CD4-positive, alpha-beta T cell treated with Interferon alpha-2 for 1 hour (primary cell): Measurements from ENCODE around the gene PRR14.
"Not testable (repeated sequence)": the region's sequence is repeated elsewhere in the genome, so short reads cannot be mapped to it uniquely, and the experiment has no call there.

Experiments
- DNase-seq, 2 donors: peaks; one replicate each; pipeline ENCODE4 v3.0.0-alpha.2; 2020 to 2022

Gene PRR14

DNA sequence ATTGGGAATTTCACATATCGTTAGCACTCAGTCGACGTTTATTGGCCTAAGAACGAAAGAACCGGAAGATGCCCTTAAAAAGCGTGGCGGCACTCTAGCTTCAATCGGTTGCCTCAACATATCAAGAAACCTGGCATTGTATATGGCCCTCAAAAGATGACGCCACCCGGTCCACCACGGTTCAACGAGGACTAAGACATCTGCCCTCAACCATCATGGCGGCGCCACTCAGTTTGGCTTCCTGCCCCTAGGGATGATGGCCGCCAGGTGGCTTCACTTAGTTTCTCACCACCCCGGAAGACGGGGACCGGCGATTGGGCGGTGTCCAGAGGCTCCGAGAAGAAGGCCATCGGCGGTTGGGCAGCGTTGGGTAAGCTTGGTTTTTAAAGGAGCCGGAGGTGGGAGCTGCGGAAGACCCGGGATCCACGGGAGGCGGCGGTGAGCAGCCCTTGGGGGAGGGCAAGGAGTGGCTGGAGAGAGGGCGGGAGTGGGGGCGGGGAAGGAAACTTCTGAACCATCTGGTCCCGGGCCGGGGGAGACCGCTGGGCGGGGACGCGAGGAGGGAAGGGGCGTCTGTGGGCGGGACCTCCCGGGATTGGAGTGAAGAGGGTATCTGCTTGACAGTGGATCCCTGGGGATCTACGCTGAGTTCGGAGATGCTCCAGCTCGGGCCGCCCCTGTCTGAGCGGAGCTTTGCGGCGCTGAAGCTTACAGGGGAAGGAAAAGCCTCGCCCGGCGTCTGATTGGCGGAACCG is at the start of gene PRR14:
TSS of gene PRR14 (plus strand) at position 592 of the 755 bp plus-strand sequence. CDS start 686 bp downstream, outside the sequence.
- DNase-seq = peak; percentile 99 to 100

DNA sequence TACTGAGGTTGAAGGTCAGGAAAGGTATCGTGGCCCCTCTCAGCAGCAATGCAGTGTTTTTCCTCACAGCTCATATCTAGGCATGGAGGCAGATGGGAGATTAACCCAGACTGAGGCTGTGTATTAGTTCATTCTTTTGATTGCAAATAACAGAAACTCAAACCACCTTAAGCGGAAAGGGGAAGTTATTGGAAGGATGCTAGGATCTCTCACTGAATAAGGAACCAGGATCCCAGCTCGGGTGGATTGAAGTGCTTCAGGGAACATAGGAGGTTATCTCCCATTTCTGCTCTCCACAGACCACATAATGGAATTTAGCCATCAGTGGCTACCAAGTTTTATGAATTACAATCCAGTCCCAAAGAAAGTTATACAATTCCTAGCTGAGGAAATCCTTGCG is 48.8 kb upstream of the PRR14 start:
- no peak for DNase-seq

DNA sequence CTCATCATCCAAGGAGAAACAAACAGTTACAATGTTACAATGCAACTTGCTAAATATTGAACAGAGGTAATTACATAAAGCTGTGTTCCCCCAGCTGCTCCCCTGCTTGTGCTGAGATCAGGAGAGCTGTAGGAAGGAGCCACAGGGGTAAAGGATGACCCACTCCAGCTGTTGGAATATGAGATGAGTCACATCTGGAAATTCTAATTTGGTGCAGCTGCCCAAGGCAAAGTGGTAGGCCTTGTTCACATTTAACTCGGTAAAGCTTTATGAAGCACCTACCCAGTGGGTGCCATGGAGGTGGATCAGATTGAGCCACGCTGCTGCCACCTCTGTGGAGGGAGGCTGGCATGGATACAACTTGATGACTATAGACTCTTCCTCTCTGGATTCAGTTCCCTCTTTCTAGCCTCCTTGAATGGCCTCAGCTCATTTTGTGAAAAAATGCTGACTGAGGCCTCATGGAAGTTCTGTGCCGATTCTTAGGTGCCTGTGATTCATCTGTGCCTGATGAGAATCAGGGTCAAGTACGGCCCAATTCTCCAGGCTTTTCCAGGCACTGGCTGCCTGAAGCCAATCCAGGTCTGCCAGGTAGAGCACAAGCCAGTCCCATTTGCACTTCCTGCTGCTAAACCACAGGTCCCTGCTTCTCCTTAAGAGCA is 48.0 kb upstream of the PRR14 start:
- DNase-seq = no peak

DNA sequence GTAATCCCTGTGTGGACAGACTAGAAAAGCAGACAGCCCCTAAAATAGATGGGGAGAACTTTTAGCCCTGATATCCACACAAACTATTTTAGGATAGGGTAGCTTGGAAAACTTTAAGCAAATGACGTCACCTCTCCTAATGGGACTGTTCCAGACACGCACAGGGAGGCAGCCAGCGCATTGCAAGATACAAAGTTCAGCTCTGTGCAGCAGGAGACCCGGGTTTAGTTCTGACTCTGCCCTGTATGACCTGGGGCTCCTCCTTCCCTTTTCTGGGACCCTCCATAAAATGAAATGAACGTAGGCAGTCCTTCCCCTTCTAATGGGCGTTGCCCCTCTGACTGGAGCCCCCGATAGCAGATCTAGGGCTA is 46.8 kb upstream of the PRR14 start:
- DNase-seq = no peak

DNA sequence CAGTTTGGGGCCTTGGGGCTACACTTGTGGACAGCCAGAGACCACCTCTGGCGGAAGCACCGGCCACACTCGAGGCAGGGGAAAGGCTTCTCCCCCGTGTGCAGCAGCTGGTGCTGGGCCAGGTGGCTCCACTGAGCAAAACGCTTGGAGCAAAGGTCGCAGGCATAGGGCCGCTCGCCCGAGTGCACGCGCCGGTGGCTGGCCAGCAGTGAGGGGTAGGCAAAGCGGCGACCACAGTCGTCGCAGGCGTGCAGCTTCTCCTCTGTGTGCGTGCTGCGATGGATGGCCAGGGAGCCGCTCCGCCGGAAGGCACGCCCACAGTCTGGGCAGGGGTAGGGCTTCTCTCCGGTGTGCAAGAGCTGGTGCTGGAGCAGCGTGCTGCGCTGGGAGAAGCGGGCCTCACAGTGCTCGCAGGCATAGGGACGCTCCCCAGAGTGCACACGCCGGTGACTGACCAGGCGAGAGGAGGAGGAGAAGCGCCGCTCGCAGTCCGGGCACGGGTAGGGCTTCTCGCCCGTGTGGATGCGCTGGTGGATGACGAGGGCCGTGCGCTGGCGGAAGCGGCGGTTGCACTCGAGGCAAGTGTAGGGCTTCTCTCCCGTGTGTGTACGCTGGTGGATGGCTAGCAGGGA is 46.3 kb upstream of the PRR14 start:
- no peak for DNase-seq

DNA sequence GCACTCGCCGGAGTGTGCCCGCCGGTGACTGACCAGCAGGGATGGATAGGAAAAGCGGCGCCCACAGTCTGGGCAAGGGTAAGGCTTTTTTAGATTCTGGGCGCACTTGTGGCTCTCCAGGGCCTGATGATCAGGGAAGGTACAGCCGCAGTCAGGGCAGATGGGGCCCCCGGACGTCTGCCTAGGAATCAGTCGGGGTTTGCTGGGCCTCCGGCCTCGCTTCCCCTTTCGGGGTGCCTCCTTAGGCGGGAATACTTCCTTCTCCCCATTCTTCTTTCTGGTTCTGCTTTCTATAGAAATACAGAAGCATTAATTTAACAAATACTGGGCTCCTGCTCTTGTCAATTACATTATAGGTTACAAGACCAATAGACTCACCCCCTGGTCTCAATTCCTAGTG is 45.6 kb upstream of the PRR14 start:
- peak in 1 of 2 donors; percentile 7 for DNase-seq

DNA sequence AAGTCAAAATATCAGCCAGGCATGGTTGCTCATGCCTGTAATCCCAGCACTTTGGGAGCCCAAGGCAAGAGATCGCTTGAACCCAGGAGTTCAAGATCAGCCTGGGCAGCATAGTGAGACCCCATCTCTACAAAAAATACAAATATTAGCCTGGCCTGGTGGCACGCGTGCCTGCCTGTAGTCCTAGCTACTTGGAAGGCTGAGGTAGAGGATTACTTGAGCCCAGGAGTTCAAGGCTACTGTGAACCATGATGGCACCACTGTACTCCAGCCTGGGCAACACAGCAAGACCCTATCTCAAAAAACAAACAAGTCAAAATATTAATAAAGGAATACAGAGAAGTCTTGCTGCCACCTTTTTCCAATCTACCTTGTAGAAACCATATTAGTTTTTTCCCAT is 44.8 kb upstream of the PRR14 start:
- no peak for DNase-seq

DNA sequence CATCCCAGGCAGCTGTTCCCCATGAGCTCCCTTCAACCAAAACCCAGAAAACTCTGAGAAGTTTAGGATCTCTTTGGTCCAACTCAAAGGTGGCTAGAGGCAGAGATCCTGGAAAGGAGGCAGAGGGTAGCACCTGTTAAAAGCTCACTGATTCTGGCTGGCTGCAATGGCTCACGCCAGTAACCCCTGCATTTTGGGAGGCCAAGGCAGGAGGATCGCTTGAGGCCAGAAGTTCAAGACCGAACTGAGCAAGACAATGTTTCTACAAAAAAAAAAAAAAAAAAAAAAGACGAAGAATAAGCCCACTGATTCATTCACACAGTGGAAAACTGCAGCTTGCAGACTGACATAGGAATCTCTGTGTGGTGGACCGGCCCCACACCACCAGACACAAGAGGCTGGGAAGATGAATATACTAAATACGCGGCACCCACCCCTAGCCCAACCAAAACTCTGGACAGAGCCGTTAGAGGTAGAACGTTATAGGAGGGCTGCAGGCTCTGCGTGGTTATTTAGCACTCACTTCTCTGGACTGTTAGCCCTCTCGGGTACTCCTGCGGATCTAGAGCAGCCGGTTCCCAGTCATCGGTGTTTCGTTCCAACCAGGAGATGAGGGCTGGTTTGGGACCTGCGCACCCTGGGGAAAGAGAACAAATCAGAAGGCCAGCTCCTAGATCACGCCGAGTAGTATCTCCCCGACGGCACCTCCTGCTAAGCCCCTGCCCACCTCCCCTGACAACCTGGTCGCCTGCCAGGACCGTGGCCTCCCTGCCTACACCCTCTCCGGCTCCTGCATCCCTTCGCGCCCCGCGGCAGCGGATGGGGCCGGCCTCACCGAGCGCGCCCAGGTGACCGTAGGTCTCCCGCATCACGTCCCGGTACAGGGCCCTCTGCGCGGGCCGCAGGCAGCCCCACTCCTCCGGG is 41.5 kb upstream of the PRR14 start:
- DNase-seq = peak; percentile 16 to 51

DNA sequence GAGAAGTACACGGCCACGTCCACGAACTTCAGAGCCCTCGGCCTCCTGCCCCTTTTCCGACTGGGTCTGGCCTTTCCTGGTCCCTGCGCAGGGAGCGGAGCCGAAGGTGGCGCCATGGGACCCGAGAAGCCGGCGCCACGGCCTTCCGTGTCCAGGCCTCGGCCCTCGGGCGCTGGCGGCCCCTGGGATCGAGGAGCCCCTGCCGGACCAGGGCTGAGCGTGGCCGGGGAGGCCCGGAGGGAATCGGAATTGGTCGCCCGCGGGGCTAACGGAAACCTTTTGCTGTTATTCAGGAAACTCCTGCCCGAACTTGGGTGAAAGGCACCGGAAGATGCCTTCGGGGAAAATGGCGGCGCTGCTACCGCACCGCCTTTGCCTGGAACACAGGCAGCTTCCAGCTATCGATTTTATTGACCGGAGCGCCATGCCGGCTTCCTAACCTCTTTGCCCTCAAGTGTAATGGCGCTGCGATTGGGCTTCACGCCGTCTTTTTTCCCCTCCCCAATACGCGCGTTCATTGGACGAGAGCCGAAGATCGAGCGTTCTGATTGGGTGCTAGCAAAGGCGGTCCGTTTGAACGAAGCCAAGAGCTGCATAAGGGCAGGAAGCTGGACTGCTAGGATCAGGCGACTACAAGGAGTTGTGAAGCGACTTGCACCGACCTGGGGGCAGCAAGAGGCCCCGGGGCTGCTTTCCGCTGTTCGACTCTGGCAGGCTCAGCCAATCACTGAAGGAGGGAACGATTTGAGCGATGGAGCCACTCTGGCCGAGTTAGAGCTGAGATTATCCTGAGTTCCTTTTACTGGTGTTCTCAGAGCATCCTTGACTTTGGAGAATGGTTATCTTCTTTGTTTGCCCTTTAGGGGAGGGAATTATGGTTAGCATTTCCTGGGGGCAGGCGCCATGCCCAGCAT is 40.6 kb upstream of the PRR14 start, which contains the start of gene ZNF689:
TSS of gene ZNF689 (minus strand) at position 464 of the 914 bp plus-strand sequence. CDS start at position 116, 348 bp downstream.
- DNase-seq = peak; percentile 92 to 98

DNA sequence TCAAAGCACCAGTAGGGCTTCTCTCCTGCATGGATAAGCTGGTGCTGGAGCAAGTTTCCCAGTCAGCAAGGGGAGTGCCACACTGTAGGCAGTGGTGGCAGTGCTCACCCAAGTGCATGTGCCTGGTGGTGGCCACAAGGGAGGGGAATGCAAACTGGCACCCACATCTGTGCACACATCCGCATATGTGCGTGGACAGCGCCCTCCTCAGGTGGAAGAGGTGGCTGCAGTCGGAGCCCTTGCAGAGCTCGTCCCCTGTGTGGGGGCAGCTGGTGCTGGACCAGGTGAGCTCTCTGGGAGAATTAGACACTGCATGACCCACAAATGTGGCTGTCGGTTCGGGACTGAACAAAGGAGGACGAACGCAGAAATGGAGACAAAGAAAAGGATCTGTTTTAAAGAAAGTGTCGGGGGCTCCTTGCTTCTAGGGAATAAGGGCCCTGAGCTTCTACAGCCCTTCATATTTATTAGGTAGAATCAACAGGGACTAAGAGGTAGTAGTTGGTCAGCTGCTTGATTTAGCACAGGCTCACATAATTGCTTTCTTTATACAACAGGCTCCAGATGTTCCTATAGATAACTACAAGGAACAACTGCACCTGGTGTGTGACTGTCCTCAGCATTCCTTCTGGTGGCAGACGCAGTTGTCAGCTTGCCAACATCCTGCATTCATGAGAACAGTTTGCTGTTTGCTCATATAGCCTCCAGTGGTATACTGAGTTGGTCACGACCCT is 35.2 kb upstream of the PRR14 start:
- DNase-seq = peak; percentile 58 to 75

DNA sequence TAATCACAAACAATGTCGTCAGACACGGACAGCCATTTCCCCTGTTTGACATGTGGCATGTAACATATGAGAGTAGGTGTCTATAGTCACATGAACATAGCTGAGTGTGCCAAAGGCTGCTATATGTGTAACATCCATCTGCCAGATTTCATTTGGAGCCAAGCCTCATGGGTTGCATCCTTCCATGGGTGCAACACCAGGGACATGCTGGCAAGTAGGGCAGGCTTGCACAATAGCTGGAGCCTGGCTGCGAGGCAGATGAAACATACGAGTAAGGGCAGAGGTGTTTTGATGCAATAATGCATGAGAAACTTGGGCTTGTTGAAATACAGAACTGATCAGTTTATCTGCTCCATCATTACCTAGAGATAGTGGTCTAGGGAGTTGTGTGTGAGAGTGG is 31.6 kb upstream of the PRR14 start:
- no peak for DNase-seq

DNA sequence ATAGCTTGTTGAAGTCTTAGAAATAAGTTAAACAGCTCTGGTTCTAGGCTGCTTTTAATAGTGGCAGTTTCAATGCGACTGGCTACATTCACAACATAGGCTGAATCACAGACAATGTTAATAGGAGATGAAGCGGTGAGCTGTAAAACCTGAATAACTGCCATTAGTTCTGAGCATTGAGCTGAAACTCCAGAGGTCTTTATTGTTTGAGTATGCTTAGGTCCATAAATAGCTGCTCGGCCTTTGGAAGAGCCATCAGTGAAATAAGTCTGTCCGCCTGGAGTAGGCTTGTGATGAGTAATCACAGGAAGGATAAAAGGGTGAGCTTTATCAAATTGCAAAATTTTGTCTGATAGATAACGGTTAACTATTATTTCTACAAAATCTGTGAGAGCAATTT is 31.1 kb upstream of the PRR14 start:
- no peak for DNase-seq

DNA sequence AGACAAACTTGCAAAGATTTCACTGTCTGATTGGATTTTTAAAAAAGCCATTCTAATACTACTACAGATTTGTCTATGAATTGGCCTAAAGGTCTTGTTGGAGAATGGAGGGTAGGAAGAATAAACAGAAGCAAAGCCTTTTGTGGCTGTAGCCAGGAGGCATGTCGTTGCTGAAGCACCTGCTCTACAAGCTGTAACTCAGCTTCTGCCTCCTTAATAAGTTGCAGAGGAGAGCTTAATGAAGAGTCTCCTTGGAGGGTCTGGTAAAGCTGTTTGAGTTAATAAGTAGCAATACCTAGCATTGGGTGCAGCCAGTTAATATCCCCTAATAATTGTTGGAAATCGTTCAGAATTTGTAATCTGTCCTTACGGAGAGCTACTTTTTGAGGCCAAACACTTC is 30.6 kb upstream of the PRR14 start:
- no peak for DNase-seq

DNA sequence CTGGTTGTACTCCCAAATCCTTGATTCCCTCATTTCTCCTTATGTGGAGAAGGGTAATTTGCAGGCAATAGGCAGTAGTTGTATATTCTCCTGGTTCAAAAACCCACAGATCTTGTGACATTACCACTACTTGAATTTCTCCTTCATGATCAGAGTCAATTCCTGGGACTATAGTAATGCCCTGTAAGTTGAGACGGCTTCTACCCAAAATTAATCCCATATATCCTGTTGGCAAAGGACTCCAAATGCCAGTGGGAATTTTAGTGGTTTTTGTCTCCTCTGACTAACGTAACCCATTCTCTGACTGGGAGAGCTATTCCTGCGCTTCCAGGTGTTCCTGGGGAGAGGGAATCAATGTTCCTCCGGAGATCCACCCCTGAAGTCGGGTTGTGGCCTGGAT is 29.0 kb upstream of the PRR14 start:
- no peak for DNase-seq

DNA sequence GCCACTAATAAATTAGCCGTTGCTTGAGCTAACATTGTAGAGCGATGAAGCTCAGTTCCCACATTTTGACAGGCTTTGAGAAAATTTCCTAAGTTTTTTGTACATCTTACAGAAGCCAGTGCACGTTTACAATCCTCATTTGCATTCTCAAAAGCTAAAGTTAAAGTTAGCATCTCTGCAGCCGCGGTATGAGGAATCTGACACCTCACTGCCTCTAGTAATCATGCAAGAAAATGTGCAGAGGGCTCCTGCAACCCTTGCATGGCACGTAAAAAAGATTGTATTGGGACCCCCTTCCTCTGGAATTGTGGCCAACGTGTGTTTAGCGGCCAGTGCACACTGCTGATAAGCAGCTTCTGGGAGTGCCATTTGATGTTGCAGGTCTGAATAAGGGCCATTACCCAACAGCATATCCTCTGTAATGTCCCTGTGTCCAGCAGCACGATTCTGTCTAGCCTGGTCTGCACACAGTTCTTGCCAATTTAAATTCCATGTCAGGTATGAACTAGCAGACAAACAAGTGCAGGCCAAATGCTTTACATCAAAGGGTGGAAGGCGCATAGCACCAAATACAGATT is 28.2 kb upstream of the PRR14 start:
- DNase-seq = no peak

DNA sequence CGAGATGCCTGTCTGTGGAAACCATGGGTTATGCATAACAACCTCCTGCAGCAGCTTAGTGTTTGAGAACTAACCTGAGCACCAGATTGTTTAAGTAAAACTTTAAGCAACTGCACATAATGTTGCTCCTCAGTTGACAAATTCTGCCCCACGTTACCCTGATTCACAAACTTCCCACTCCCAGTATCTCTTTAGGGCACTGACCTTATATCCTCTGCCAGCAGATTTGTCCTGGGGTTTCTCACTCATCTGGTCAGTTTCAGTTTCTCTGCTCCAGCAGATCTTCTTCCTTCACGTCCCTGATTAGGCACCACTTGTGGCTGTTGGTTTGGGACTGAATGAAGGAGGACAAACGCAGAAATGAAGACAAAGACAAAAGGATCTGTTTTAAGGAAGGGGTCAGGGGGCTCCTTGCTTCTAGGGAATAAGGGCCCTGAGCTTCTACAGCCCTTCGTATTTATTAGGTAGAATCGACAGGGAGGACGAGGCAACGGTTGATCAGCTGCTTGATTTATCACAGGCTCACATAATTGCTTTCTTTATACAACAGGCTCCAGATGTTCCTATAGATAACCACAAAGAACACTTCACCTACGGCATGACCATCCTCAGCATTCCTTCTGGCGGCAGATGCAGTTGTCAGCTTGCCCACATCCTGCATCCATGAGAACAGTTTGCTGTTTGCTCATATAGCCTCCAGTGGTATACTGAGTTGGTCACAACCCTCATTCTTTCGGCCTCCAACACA is 27.1 kb upstream of the PRR14 start:
- DNase-seq = no peak

DNA sequence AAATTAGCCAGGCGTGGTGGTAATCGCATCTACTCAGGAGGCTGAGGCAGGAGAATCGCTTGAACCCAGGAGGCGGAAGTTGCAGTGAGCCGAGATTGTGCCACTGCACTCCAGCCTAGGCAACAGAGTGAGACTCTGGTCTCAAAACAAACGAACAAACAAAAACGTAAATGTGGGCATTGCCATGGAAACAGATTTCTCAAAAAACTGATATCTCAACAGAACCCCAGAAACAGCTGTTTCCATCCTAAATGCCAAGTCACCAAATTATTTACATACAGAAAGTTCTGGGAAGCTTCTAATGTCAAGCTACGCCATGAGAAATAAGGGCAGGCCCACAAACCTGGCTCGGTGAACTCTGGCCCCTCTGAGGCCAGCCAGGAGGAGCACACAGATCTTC is 24.5 kb upstream of the PRR14 start:
- DNase-seq = no peak

DNA sequence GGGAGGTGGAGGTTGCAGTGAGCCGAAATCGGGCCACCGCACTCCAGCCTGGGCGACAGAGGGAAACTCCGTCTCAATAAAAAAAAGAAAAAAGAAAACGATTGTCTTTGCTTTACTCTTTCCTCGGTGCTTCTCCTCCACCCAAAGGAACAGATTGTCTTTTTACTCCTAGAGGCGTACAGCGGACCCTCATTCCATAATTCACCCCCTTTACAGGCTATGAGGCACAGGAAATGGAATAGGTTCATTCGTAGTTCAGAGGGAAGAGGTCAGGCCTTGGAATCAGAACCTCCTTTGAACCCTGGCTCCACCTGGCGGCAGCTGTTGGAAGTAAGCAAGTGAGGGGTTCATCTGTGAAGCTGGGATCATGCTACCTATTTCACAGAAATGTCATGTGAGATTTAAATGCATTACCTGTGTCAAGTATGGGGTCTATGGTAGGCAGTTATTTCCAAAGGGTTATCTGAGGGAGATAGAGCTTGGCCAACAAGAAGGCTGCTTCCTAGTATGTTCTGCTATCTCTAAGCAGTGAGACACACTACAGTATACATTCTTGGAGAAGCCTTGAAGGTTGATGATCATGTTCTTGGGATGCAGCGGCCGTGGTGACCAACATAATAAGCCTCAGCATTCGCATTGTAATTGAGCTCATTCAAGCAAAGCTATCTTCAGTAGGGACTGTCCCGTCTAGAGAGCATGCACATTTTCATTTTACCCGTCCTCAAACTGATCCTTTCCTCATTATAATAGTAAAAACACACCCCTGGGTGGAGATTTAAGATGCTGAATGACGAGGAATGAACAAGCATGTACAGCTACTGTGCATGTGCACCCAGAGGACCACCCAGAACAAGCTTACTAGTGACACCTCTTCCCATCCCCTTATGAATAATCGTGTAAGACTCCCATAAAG is 21.9 kb upstream of the PRR14 start:
- peak; percentile 82 to 88 for DNase-seq

DNA sequence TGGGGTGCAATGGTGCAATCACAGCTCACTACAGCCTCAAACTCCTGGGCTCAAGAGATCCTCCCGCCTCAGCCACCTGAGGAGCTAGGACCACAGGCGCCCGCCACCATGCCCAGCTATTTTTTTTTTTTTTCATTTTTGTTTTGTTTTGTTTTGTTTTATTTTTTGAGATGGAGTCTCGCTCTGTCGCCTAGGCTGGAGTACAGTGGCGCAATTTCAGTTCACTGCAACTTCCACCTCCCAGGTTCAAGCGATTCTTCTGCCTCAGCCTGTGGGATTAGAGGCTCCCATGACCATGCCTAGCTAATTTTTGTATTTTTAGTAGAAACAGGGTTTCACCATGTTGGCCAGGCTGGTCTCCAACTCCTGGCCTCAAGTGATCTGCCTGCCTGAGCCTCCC is 18.3 kb upstream of the PRR14 start:
- DNase-seq = not testable (repeated sequence)
